Hepatocyte (in vitro differentiated cells): ENCODE data around the gene PARVG. TPM values are rescaled to one million over a fixed set of nuclear protein-coding genes. Genes with fewer than 3 reads are reported as not detected.

Experiments
- DNase-seq: peaks from one replicate; pipeline ENCODE4 v3.0.0-alpha.2; 2016; ENCODE audit warnings: low spot score
- H2AFZ ChIP-seq: fragments of 200-600 bp; sonication (generic); 2 replicates; pipeline ENCODE4 v1.6.0; 2016; ENCODE audit warnings: antibody characterized with exemption, mild to moderate bottlenecking
- H3K27ac ChIP-seq: fragments of 200-600 bp; sonication (generic); 2 replicates; pipeline ENCODE4 v1.5.1; 2016; ENCODE audit warnings: mild to moderate bottlenecking
- H3K27me3 ChIP-seq: fragments of 200-600 bp; sonication (generic); 2 replicates; pipeline ENCODE4 v1.6.1; 2016
- H3K36me3 ChIP-seq: fragments of 200-600 bp; sonication (generic); replicated peaks from 2 replicates; pipeline ENCODE4 v1.5.1; 2016; ENCODE audit warnings: low read depth; ENCODE audit not compliant: insufficient read depth
- H3K4me1 ChIP-seq: fragments of 200-600 bp; sonication (generic); 2 replicates; pipeline ENCODE4 v1.5.1; 2016; ENCODE audit warnings: mild to moderate bottlenecking, moderate library complexity; ENCODE audit not compliant: insufficient read depth
- H3K4me2 ChIP-seq: fragments of 200-600 bp; sonication (generic); 2 replicates; pipeline ENCODE4 v1.6.0; 2016
- H3K4me3 ChIP-seq: fragments of 200-600 bp; sonication (generic); 2 replicates; pipeline ENCODE4 v1.5.1; 2016; ENCODE audit warnings: mild to moderate bottlenecking
- H3K79me2 ChIP-seq: fragments of 200-600 bp; sonication (generic); 2 replicates; pipeline ENCODE4 v1.6.0; 2017; ENCODE audit warnings: mild to moderate bottlenecking
- H3K9me2 ChIP-seq: fragments of 200-600 bp; sonication (generic); replicated peaks from 2 replicates; pipeline ENCODE4 v1.6.0; 2017; ENCODE audit warnings: mild to moderate bottlenecking; ENCODE audit not compliant: insufficient read depth
- H3K9me3 ChIP-seq: fragments of 200-600 bp; sonication (generic); 2 replicates; pipeline ENCODE4 v1.5.1; 2016; ENCODE audit warnings: low read depth, mild to moderate bottlenecking
- H4K20me1 ChIP-seq: fragments of 200-600 bp; sonication (generic); 2 replicates; pipeline ENCODE4 v1.6.0; 2016; ENCODE audit warnings: mild to moderate bottlenecking; ENCODE audit not compliant: insufficient read depth, poor library complexity, severe bottlenecking
- CTCF ChIP-seq: fragments of 200-600 bp; sonication (generic); IDR thresholded peaks from 2 replicates; pipeline ENCODE4 v1.5.1; 2016; ENCODE audit warnings: antibody characterized with exemption, mild to moderate bottlenecking; ENCODE audit not compliant: poor library complexity
- EZH2 ChIP-seq: fragments of 200-600 bp; sonication (generic); IDR thresholded peaks from 2 replicates; pipeline ENCODE4 v1.6.1; 2016; ENCODE audit warnings: antibody characterized with exemption, mild to moderate bottlenecking, borderline replicate concordance
- EZH2phosphoT487 ChIP-seq: fragments of 200-600 bp; sonication (generic); IDR thresholded peaks from one replicate; pipeline ENCODE4 v1.6.1; 2018; ENCODE audit warnings: antibody characterized with exemption, mild to moderate bottlenecking, low read depth, moderate library complexity; ENCODE audit not compliant: unreplicated experiment, severe bottlenecking
- WGBS: methylation state at CpG from one replicate; pipeline ENCODE4 v1.1.6; 2016; ENCODE audit warnings: low lambda C conversion rate; ENCODE audit errors: missing lambda C conversion rate; 5-methylcytosine and 5-hydroxymethylcytosine counted together
- polyA plus RNA-seq: library from polyadenylated mRNA; unstranded; fragments of >200 nt; fragmentation: Nextera tagmentation; extraction: Ambion mirVana; gene quantifications from 2 replicates; pipeline ENCODE4 v1.2.1, GENCODE V29; 2016
- total RNA-seq: library from RNA; depleted of rRNA; stranded (reverse); fragments of >200 nt; gene quantifications from 2 replicates; pipeline ENCODE4 v1.2.3, GENCODE V29; 2014

Gene PARVG
- total and polyA plus RNA-seq, 2 experiments from 2014 or later: 0.77 to 1.00 TPM

- 85% methylated on average over 4 of the region's 4 CpGs for WGBS
- H3K36me3 ChIP-seq: no peaks in the 10 kb centered on the region
- H2AFZ ChIP-seq: no peak overlapping the region
- H3K4me1 ChIP-seq: no peaks in the 10 kb centered on the region
- TF ChIP-seq EZH2phosphoT487 (no peak), EZH2 (no peak)
- H3K4me2 ChIP-seq: no peak overlapping the region
- no peak overlapping the region for H3K27ac ChIP-seq
- no peak overlapping the region for H3K4me3 ChIP-seq
- DNase-seq: no peak
- no peaks in the 10 kb centered on the region for H3K9me2 ChIP-seq
- H3K79me2 ChIP-seq: no peaks in the 10 kb centered on the region
- H3K27me3 ChIP-seq: no peaks in the 10 kb centered on the region
- H3K9me3 ChIP-seq: no peaks in the 10 kb centered on the region
- no peaks in the 10 kb centered on the region for H4K20me1 ChIP-seq
These were observed 12.8 kb downstream of the PARVG start for GRCh38 chr22:44193535-44193891.

DNA sequence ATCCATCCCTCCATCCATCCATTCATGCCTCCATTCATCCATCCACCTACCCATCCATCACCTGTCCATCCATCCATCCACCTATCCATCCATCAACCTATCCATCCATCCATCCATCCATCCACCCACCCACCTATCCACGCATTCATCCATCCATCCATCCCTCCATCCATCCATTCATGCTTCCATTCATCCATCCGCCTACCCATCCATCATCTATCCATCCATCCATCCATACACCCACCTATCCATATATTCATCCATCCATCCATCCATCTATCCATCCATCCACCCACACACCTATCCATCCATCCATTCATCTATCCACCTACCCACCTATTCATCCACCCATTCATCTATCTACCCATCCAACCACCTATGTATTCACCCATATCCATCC is 13.8 kb downstream of the PARVG start:
- no peak overlapping the region for H3K4me3 ChIP-seq
- no peak for DNase-seq
- no peaks in the 10 kb centered on the region for H3K79me2 ChIP-seq
- 81% methylated on average over 2 of the region's 2 CpGs for whole genome bisulfite sequencing
- no peak overlapping the region for H3K27ac ChIP-seq
- no peaks in the 10 kb centered on the region for H3K9me2 ChIP-seq
- H3K27me3 ChIP-seq: no peaks in the 10 kb centered on the region
- no peaks in the 10 kb centered on the region for H3K9me3 ChIP-seq
- no peaks in the 10 kb centered on the region for H4K20me1 ChIP-seq
- TF ChIP-seq EZH2phosphoT487 (no peak), CTCF (no peak), EZH2 (no peak)
- H3K36me3 ChIP-seq: no peaks in the 10 kb centered on the region
- no peaks in the 10 kb centered on the region for H3K4me1 ChIP-seq
- H3K4me2 ChIP-seq: no peak overlapping the region
- no peak overlapping the region for H2AFZ ChIP-seq

GRCh38 chr22:44195189-44195871 is 14.6 kb downstream of the PARVG start:
- H3K4me3 ChIP-seq: no peak overlapping the region
- H3K9me2 ChIP-seq: no peaks in the 10 kb centered on the region
- no peaks in the 10 kb centered on the region for H3K9me3 ChIP-seq
- no peak overlapping the region for H2AFZ ChIP-seq
- 65% methylated on average over 5 of the region's 5 CpGs for WGBS
- no peak for DNase-seq
- no peaks in the 10 kb centered on the region for H3K36me3 ChIP-seq
- no peak overlapping the region for H3K4me2 ChIP-seq
- H3K27me3 ChIP-seq: no peaks in the 10 kb centered on the region
- no peak for TF ChIP-seq CTCF
- TF ChIP-seq EZH2: no peak
- TF ChIP-seq EZH2phosphoT487: no peak
- H3K27ac ChIP-seq: no peak overlapping the region
- no peaks in the 10 kb centered on the region for H3K79me2 ChIP-seq
- H3K4me1 ChIP-seq: no peaks in the 10 kb centered on the region
- no peaks in the 10 kb centered on the region for H4K20me1 ChIP-seq

- Histone ChIP-seq H4K20me1 (no peaks in the 10 kb centered on the region), H3K4me2 (no peak overlapping the region), H3K27ac (no peak overlapping the region), H3K9me2 (no peaks in the 10 kb centered on the region), H3K4me1 (peaks cover under 1% of the 10 kb centered on the region), H2AFZ (no peak overlapping the region), H3K79me2 (no peaks in the 10 kb centered on the region), H3K36me3 (no peaks in the 10 kb centered on the region), H3K9me3 (no peaks in the 10 kb centered on the region), H3K4me3 (no peak overlapping the region), H3K27me3 (no peaks in the 10 kb centered on the region)
- DNase-seq: no peak
- TF ChIP-seq EZH2phosphoT487 (no peak), CTCF (no peak), EZH2 (no peak)
- 74% methylated on average over 9 of the region's 9 CpGs for WGBS
These were observed 15.5 kb downstream of the PARVG start for GRCh38 chr22:44196241-44196640.
